ENCODE measurements around the gene FOXP1.

FOXP1 gene

DNA sequence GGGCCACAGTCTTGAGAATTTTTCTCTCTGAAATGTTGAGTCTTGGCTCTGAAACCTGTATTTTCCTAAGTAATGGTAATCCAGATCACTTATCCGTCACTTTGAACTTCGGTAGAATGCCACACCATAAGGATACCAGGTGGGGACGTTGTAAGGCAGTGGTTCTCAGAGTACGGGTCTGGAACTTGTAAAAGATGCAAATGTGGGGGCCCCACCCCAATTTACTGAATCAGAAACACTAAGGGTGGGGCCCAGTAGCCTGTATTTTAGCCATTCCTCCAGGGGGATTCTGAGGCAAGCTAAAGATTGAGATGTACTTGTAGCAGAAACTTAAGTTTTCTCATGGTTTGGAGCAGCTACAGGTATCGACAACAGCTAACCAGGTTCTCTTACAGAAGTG, 555.3 kb downstream of the FOXP1 start:
- TF ChIP-seq, protein P1, sequence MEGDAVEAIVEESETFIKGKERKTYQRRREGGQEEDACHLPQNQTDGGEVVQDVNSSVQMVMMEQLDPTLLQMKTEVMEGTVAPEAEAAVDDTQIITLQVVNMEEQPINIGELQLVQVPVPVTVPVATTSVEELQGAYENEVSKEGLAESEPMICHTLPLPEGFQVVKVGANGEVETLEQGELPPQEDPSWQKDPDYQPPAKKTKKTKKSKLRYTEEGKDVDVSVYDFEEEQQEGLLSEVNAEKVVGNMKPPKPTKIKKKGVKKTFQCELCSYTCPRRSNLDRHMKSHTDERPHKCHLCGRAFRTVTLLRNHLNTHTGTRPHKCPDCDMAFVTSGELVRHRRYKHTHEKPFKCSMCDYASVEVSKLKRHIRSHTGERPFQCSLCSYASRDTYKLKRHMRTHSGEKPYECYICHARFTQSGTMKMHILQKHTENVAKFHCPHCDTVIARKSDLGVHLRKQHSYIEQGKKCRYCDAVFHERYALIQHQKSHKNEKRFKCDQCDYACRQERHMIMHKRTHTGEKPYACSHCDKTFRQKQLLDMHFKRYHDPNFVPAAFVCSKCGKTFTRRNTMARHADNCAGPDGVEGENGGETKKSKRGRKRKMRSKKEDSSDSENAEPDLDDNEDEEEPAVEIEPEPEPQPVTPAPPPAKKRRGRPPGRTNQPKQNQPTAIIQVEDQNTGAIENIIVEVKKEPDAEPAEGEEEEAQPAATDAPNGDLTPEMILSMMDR (IDR thresholded peaks at IDR 0.05; ENCODE audit: insufficient read depth, low read depth, low read length, missing control alignments), result no peak

DNA sequence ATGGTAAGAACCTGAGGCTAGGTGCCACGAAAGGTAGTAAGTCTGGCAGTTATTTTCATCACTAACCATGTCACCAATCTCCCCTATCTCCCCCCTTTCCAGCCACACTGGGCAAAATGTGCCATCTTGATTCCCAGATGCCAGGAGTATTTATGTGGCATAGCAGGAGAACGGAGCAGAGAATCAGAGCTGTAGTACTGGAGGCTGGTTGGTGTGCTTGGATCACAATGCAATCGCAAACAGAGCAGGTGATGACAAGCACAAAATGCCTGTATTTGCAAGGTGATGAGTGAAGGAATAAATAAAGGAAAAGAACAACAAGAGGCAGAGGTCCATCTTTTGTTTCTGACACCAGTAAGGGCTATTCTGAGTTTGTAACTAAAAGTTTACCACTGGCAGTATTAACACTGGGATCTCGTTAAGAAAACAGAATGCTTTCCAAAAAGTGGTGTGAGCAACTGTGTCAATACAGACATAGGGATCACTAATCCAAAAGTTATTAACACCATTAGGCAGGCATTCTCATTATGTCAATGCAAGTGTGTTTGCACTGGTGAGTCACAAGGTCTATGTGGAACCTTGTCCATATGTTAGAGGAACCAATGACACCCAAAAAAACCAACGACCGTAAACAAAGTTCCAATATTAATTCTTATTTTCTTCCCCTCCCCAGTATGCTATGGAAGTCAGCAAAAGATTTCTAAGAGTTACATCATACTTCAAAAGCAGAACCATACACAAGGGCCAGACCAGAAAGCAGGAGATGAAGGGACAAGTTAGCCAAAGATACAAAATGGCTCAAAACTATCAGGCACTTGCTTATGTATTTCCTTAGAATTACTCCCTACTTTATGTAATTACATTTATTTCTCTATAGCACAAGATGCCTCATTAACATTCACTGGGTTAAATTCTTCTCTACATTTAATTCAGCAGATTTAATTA, 556.6 kb downstream of the FOXP1 start:
- TF ChIP-seq, protein P1 (IDR thresholded peaks at IDR 0.05; ENCODE audit: insufficient read depth, low read depth, low read length, missing control alignments), result no peak
- no peak overlapping the region for H3K4me3 ChIP-seq (ENCODE audit: low read length)
- DNase-seq (ENCODE audit: low read depth), result peak; percentile 67

More for the DNA sequence above, 555.3 kb downstream of the FOXP1 start:
- no peak for DNase-seq (ENCODE audit: low read depth)
- no peak overlapping the region for H3K4me3 ChIP-seq (ENCODE audit: low read length)

DNA sequence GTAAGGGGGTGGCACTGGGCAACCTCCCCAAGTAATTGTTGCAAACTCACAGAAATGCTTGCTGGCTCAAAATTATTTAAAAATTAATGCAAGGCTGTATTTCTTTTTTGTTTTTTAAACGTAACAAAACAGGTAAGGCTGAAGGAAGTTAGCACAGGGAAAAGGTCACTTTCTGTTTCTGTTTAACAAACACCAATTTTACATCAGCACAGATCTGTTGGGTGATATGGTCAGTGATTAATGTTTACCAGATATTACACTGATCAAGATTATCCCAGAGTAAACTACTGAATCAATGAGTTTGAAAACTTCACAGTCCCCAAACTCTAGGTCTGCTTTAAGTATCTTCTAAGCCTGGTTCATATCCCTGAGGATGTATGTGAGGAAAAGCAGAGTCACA, 558.0 kb downstream of the FOXP1 start:
- TF ChIP-seq, protein P1 (IDR thresholded peaks at IDR 0.05; ENCODE audit: insufficient read depth, low read depth, low read length, missing control alignments), result no peak
- H3K4me3 ChIP-seq (ENCODE audit: low read length), result no peak overlapping the region
- DNase-seq (ENCODE audit: low read depth), result no peak

DNA sequence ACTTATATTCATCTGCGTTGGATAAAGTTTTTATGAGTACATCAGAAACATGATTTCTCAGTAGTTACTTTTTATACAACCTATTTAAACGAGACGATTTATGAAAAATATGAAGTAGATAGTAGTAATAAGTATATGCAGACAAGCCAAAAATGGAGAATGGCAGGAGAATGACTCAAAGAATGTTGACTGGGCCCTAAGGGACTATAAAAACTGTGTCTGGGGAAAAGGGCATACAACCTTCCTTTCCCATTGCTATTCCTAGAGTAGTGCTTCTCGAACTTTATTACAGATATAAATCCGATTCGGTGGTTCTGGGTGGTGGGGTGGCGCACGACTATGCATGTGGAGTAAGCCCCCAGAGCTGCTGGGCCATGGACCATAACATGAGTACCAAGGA, 558.5 kb downstream of the FOXP1 start:
- DNase-seq (ENCODE audit: low read depth), result no peak
- TF ChIP-seq, protein P1 (IDR thresholded peaks at IDR 0.05; ENCODE audit: insufficient read depth, low read depth, low read length, missing control alignments), result no peak
- H3K4me3 ChIP-seq (ENCODE audit: low read length), result no peak overlapping the region

DNA sequence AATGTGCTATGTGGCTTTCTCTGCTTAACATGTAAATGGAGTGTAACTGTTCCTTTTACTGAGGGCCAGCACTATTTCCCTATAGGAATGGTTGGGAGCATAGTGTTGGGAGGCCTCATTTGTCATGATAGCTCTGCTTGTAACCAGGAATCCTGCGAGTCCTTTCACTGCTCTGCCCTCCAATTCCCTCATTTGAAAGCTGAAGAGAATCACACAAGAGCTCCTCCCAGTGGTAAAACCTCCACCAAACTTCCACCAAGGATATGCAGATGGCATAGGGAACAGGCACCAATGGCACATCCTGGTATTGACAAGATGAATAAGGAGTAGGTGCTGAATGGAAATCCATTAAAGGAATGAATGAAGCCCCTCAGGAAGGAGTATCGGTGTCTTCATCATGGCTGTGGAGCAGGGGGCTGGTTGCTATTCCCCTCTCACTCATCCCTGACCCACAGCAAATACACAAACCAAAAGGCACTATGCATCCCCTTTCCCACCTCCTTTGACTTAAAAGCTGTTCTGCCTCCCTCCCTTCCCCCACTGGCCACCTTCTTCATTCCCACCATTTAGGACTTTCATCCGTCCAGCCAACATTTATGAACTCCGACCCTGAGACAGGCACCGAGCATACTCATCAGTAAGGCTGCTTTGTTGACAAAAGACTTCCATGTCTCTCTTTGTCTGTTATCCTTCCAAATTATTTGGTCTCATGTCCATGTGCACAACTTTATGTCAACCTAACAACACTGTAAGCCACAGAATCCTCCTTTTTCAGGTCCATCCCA, 560.8 kb downstream of the FOXP1 start:
- DNase-seq (ENCODE audit: low read depth), result peak; percentile 59
- TF ChIP-seq, protein P1 (IDR thresholded peaks at IDR 0.05; ENCODE audit: insufficient read depth, low read depth, low read length, missing control alignments), result peak; percentile 36
- no peak overlapping the region for H3K4me3 ChIP-seq (ENCODE audit: low read length)

DNA sequence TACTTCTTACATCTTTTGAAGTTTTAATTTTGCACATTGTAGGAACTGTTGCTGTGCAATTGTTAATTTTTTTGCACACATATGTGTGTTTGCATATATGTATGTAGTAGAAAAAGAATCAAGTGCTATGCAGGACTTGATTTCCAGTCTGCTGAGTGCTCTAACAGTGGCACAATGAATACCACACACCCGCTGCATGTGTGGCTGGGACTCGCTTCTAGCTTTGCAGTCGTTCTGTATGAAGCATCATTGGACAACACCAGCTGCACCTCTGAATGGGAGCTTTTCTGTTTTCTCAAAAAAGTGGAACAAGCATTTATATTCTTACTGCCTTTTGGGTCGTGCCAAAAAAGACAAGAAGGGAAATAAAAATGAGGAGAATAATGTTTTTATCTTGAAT, 564.7 kb downstream of the FOXP1 start:
- DNase-seq (ENCODE audit: low read depth), result no peak
- TF ChIP-seq, protein P1 (IDR thresholded peaks at IDR 0.05; ENCODE audit: insufficient read depth, low read depth, low read length, missing control alignments), result no peak
- H3K4me3 ChIP-seq (ENCODE audit: low read length), result no peak overlapping the region

Measured in epithelial cell of esophagus (primary cell).